KOPT-K1 (cell line): Measurements from ENCODE around the gene MTMR10.

Experiments
- H3K27ac ChIP-seq: fragments of 200-600 bp; sonication (generic); 2 replicates; pipeline ENCODE4 v1.5.1; 2016; ENCODE audit warnings: antibody characterized with exemption, mild to moderate bottlenecking, low read depth, low read length; ENCODE audit not compliant: poor library complexity, severe bottlenecking
- H3K36me3 ChIP-seq: fragments of 200-600 bp; sonication (generic); 2 replicates; pipeline ENCODE4 v1.5.1; 2017; ENCODE audit warnings: antibody characterized with exemption, mild to moderate bottlenecking, low read length, moderate library complexity; ENCODE audit not compliant: insufficient read depth
- H3K9me3 ChIP-seq: fragments of 200-600 bp; sonication (generic); 2 replicates; pipeline ENCODE4 v1.5.1; 2017; ENCODE audit warnings: antibody characterized with exemption, low read length, mild to moderate bottlenecking; ENCODE audit not compliant: insufficient read depth, poor library complexity, severe bottlenecking

Gene MTMR10, protein sequence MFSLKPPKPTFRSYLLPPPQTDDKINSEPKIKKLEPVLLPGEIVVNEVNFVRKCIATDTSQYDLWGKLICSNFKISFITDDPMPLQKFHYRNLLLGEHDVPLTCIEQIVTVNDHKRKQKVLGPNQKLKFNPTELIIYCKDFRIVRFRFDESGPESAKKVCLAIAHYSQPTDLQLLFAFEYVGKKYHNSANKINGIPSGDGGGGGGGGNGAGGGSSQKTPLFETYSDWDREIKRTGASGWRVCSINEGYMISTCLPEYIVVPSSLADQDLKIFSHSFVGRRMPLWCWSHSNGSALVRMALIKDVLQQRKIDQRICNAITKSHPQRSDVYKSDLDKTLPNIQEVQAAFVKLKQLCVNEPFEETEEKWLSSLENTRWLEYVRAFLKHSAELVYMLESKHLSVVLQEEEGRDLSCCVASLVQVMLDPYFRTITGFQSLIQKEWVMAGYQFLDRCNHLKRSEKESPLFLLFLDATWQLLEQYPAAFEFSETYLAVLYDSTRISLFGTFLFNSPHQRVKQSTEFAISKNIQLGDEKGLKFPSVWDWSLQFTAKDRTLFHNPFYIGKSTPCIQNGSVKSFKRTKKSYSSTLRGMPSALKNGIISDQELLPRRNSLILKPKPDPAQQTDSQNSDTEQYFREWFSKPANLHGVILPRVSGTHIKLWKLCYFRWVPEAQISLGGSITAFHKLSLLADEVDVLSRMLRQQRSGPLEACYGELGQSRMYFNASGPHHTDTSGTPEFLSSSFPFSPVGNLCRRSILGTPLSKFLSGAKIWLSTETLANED

DNA sequence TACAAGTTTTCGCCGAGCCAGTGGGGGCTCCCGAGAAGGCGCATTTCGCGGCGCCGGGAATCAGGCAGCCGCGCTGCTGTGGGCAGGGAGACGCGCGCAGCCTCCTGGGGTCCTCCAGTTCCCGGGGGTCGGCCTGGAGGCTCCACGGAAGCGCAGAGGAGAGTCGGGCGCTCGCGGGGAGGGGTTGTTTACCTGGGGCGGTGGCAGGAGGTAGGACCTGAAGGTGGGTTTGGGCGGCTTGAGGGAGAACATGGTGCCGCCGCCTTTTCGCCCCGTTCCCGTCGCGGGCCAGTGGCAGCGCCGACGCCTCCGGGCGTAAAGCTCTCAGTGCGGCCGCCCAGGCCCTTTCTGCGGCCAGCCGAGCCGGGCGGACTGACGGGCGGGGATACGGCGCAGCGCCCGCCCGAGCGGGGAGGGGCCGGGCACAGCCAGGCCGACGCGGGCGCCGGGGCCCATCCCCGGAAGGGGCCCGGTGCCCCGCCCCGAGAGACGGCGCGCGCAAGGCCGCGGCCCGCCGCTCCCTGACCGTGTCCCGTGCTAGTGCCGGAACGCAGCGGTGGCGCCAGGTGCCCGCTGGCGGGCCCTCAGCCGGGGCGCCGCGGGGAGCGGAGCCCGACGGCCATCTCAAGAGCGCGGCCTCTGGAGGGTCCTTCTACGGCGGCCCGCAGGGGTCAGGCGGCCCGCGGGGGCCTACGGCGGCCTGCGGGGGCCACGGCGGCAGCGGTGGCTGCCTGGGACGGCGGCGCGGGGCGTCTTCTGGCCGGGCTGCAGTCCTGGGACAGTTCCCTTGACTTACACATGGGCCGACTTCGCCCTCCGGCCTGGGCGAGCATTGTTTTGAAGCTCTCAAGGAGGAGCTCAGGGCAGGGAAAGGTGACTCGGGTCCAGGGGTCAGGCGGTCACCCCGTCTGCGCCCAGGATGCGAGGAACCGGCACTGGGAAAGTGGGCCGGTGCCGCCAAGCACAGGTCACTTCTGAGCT, at the start of gene MTMR10:
Gene MTMR10 (minus strand): TSS at position 374 of the 981 bp plus-strand sequence. CDS start 122 bp downstream, at position 252.
- H3K27ac ChIP-seq = peak within 1 kb of the TSS; percentile 85
- H3K9me3 ChIP-seq = no peaks in the 10 kb centered on the region
- peaks cover 8% of the 10 kb centered on the region for H3K36me3 ChIP-seq

GRCh38 chr15:31040611-31041010, 49.2 kb upstream of the MTMR10 start:
- Histone ChIP-seq H3K9me3 (no peaks in the 10 kb centered on the region), H3K27ac (no peak overlapping the region), H3K36me3 (no peaks in the 10 kb centered on the region)

GRCh38 chr15:31039961-31040360, 48.5 kb upstream of the MTMR10 start:
- H3K27ac ChIP-seq = no peak overlapping the region
- no peaks in the 10 kb centered on the region for H3K36me3 ChIP-seq
- no peaks in the 10 kb centered on the region for H3K9me3 ChIP-seq

GRCh38 chr15:31037731-31038477, 46.5 kb upstream of the MTMR10 start:
- Histone ChIP-seq H3K36me3 (no peaks in the 10 kb centered on the region), H3K27ac (no peak overlapping the region), H3K9me3 (no peaks in the 10 kb centered on the region)

DNA sequence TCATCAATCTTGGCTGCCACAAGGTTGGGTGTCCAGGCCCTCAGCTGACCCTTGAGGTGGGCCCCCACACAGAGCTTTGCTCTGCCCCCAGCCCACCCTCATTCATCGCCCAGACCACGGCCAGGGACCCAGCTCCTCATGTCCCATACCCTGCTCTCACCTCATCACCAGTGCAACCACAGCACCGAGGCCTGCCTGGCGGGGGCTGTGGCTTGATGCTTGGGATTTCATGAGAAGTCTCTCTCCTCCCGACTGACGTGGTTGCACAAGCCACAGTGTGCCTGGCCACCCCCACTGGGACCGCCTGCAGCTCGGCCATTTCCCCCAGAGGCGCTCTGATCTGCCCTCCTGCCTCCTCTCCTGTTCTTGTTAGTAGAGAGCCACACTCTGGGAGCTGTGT, 45.4 kb upstream of the MTMR10 start:
- no peaks in the 10 kb centered on the region for H3K9me3 ChIP-seq
- no peaks in the 10 kb centered on the region for H3K36me3 ChIP-seq
- no peak overlapping the region for H3K27ac ChIP-seq

DNA sequence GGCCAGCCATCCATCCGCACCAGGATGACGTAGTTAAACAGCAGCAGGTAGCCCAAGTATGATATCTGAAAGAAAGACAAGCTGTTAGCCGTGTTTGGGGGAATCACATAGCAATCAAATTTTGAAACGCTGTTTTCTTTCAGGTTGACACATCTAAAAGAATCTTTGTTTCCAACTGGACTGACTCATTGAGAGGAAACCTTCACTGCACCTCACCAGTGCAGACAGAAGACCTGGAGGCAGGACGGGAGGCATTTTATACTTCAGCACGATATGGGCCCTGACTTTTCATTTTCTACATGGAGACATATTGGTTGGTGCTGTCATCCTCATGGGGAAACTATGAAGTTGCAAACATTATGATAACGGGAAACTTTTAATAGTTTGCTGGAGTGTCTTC, 44.2 kb upstream of the MTMR10 start:
- no peaks in the 10 kb centered on the region for H3K36me3 ChIP-seq

DNA sequence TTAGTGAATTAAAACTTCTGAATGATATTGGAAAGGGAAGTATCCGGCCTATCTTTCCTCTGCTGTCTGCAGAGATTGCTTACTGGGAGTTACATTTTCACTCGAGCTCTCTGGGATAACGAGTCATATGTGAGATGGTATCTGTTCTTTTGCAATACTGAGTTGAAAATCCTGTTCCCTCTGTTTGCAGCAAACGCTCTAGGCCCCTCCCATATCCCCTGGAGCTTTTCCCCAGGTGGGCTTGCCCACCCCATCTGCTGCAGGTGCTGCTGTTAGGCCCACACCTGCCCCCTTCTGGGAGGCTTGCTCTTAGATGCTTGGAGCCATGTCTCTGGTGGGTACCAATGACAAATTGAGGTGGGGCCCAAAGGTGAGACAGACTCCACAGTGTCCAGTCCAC, 42.7 kb upstream of the MTMR10 start:
- H3K36me3 ChIP-seq = no peaks in the 10 kb centered on the region
- no peaks in the 10 kb centered on the region for H3K9me3 ChIP-seq
- H3K27ac ChIP-seq = no peak overlapping the region

More for the DNA sequence above, 44.2 kb upstream of the MTMR10 start:
- Histone ChIP-seq H3K27ac (no peak overlapping the region), H3K9me3 (no peaks in the 10 kb centered on the region)

- H3K9me3 ChIP-seq = no peaks in the 10 kb centered on the region
- H3K27ac ChIP-seq = no peak overlapping the region
- H3K36me3 ChIP-seq = no peaks in the 10 kb centered on the region
Observed at GRCh38 chr15:31032961-31033371, 41.5 kb upstream of the MTMR10 start.

DNA sequence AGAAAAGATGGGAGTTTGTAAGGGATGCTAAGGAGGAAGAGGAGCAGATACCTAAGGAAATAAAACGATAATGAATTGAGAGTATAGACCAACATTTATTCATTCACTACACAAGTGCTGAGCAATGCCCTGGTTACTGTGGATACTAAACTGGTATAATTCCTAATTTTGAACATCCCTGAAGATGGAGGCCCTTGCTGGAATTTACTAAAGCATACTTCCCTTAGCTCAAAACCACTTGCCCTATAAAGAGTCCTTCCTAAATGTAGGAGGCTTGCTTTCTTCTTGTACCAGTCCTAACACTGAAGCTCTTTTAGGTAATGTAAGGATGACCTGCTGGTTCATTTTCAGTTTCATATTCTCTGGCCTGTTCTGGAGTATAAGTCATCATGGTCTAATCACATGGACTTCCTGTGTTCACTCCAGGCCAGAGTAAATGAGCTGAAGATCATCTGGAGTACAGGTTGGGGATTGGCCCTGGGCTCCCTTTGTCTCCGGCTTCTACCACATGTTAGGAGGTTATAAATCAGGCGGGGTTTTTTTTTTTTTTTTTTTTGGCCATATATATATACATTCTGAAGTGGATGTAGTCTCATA, 40.1 kb upstream of the MTMR10 start:
- Histone ChIP-seq H3K9me3 (no peaks in the 10 kb centered on the region), H3K27ac (no peak overlapping the region), H3K36me3 (no peaks in the 10 kb centered on the region)

DNA sequence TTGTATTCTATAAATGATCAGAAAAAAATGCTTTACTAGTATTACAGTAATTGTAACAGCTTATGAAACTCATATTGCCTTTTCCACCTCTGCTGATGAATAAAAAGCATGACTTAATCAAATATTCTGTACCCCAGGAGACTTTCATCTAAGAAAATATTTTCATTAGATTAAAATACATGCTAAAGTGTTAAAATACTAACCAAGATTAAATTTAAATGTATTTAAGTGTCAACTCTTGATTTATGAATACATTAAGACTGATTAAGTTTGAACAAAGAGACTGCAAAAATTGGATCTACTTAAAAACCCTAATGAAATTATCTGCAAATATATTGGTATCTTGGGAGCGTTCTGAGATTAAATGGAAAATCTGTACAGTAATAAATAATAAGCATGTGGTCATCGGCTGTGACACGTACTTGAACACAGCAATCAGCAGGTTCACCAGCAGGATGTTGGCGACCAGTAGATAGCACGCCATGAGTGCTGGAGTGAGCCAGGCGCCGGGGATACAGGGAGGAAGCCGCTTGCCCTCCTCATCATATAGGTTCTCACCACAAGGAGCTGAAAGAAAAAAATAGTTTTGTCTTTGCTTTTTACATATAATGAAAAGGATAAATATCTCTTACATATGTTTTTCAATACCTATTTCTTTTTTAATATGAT, 36.6 kb upstream of the MTMR10 start:
- H3K9me3 ChIP-seq = no peaks in the 10 kb centered on the region
- no peaks in the 10 kb centered on the region for H3K36me3 ChIP-seq
- no peak overlapping the region for H3K27ac ChIP-seq

DNA sequence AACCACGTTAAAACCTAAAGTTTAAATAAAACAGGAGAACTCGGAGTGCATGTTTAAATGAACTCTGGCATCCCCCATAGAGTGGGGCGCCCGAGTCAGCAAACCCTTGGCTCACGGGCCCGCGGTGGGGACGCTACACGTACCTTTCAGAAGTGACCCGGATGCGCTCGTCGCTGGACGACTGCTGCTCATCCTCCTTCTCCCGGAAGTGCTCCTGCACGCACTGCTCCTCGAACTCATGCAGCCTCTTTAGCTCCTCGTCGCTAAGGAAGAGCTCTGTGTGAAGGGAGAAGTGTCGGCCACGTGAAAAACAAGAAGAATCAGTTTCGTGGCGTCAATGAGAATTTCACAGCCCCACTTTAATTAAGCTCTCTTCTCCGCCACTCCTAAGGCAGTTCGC, 34.6 kb upstream of the MTMR10 start:
- Histone ChIP-seq H3K27ac (no peak overlapping the region), H3K36me3 (no peaks in the 10 kb centered on the region), H3K9me3 (no peaks in the 10 kb centered on the region)

- H3K27ac ChIP-seq = no peak overlapping the region
- no peaks in the 10 kb centered on the region for H3K36me3 ChIP-seq
- no peaks in the 10 kb centered on the region for H3K9me3 ChIP-seq
Observed at GRCh38 chr15:31024979-31025378, 33.6 kb upstream of the MTMR10 start.

GRCh38 chr15:31024330-31024729, 32.9 kb upstream of the MTMR10 start:
- H3K9me3 ChIP-seq = no peaks in the 10 kb centered on the region
- no peak overlapping the region for H3K27ac ChIP-seq
- H3K36me3 ChIP-seq = no peaks in the 10 kb centered on the region
